Mucosa of descending colon (tissue), 3 donors: ENCODE results near the gene FAM131A. TPM values are rescaled to one million over a fixed set of nuclear protein-coding genes. Genes with fewer than 3 reads are reported as not detected.

Source experiments
- ATAC-seq: fragments of 200-7000 bp; cut with Tn5 transposase; one replicate; pipeline ENCODE4 v1.9.1; 2020; ENCODE audit warnings: mild to moderate bottlenecking, moderate library complexity
- DNase-seq, 3 donors: peaks; one replicate each; pipeline ENCODE4 v3.0.0-alpha.2; 2020
- H3K36me3 ChIP-seq: fragments of 200-600 bp; one replicate; pipeline ENCODE4 v1.8.0; 2021; ENCODE audit warnings: low read depth, mild to moderate bottlenecking
- H3K4me1 ChIP-seq: fragments of 200-600 bp; one replicate; pipeline ENCODE4 v1.8.0; 2021; ENCODE audit warnings: low read depth, mild to moderate bottlenecking
- H3K4me3 ChIP-seq: fragments of 200-600 bp; one replicate; pipeline ENCODE4 v1.8.0; 2021; ENCODE audit warnings: mild to moderate bottlenecking
- H3K9me3 ChIP-seq: fragments of 200-600 bp; one replicate; pipeline ENCODE4 v1.8.0; 2021; ENCODE audit warnings: mild to moderate bottlenecking
- intact Hi-C, 2 donors: fragments of 100-400 bp; cut with DNase I in 1 of 2; cut with micrococcal nuclease in 1 of 2; formaldehyde crosslinking; loops; one replicate each; pipeline versions ENCODE4 v1.11.0 to v1.11.1; 2022; cut with DNase I, micrococcal nuclease
- total RNA-seq, 3 donors: library from RNA; stranded (reverse); fragmentation: NEBNext Ultra II Directional in 2 of 3; extraction: Animal tissue kit (Norgen Biotek cat#: 25700) in 2 of 3; gene quantifications; one replicate each; pipeline versions ENCODE4 v1.2.1 to v1.2.4, GENCODE V29; 2021 to 2023
- TF ChIP-seq, protein P1 (sequence below): fragments of 200-600 bp; IDR thresholded peaks from one replicate; pipeline ENCODE4 v1.8.0; 2022; ENCODE audit warnings: antibody characterized with exemption, mild to moderate bottlenecking
- donor health status: DM: no; HTN: no; CAD: no; lungs with moderate emphysema.
- donor health status: DM: no; HTN: no; CAD: no.
- donor health status: DM: no; HTN: yes; CAD: no.

Gene FAM131A
- total RNA-seq, 3 donors from 2014 or later, result 14.1 to 29.8 (median 16.4) TPM

DNA sequence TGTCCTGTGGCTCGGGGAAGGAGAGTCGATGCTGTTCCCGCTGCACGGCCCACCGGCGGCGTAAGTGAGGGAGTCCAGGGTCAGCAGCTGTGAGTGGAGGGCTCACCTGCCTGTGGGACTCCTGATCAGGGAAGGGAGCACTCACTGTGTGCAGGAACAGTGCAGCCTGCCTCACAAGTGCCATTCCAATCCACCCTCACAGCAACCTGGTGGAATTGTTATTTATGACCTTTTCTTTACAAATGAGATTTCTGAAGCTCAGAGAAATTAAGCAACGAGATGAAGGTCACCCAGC is 51.5 kb downstream of the FAM131A start:
- Histone ChIP-seq H3K4me3 (no peak overlapping the region), H3K9me3 (no peaks in the 10 kb centered on the region), H3K36me3 (no peaks in the 10 kb centered on the region), H3K4me1 (no peaks in the 10 kb centered on the region)
- intact Hi-C loops, result no loop called here
- DNase-seq (no peak), ATAC-seq (no peak)
- TF ChIP-seq, protein P1, sequence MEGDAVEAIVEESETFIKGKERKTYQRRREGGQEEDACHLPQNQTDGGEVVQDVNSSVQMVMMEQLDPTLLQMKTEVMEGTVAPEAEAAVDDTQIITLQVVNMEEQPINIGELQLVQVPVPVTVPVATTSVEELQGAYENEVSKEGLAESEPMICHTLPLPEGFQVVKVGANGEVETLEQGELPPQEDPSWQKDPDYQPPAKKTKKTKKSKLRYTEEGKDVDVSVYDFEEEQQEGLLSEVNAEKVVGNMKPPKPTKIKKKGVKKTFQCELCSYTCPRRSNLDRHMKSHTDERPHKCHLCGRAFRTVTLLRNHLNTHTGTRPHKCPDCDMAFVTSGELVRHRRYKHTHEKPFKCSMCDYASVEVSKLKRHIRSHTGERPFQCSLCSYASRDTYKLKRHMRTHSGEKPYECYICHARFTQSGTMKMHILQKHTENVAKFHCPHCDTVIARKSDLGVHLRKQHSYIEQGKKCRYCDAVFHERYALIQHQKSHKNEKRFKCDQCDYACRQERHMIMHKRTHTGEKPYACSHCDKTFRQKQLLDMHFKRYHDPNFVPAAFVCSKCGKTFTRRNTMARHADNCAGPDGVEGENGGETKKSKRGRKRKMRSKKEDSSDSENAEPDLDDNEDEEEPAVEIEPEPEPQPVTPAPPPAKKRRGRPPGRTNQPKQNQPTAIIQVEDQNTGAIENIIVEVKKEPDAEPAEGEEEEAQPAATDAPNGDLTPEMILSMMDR, result no peak

DNA sequence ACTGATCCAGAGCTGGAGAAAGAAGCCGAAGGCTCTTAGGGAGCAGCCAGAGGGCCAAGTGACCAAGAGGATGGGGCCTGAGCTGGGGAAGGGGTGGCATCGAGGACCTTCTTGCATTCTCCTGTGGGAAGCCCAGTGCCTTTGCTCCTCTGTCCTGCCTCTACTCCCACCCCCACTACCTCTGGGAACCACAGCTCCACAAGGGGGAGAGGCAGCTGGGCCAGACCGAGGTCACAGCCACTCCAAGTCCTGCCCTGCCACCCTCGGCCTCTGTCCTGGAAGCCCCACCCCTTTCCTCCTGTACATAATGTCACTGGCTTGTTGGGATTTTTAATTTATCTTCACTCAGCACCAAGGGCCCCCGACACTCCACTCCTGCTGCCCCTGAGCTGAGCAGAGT is 52.0 kb downstream of the FAM131A start:
- H3K4me3 ChIP-seq, result no peak overlapping the region
- H3K4me1 ChIP-seq, result no peaks in the 10 kb centered on the region
- H3K36me3 ChIP-seq, result no peaks in the 10 kb centered on the region
- ATAC-seq, result no peak
- TF ChIP-seq, protein P1, result no peak
- DNase-seq, result no peak
- H3K9me3 ChIP-seq, result no peaks in the 10 kb centered on the region
- intact Hi-C loops, result no loop called here

- H3K4me1 ChIP-seq, result no peaks in the 10 kb centered on the region
- TF ChIP-seq, protein P1, result no peak
- no peak overlapping the region for H3K4me3 ChIP-seq
- intact Hi-C loops, result no loop called here
- no peak for ATAC-seq
- H3K9me3 ChIP-seq, result no peaks in the 10 kb centered on the region
- DNase-seq, result no peak
- H3K36me3 ChIP-seq, result no peaks in the 10 kb centered on the region
Measured at GRCh38 chr3:184389935-184390528, 52.6 kb downstream of the FAM131A start.

GRCh38 chr3:184391266-184391665 is 53.9 kb downstream of the FAM131A start:
- no peak for DNase-seq
- intact Hi-C loops, result no loop called here

DNA sequence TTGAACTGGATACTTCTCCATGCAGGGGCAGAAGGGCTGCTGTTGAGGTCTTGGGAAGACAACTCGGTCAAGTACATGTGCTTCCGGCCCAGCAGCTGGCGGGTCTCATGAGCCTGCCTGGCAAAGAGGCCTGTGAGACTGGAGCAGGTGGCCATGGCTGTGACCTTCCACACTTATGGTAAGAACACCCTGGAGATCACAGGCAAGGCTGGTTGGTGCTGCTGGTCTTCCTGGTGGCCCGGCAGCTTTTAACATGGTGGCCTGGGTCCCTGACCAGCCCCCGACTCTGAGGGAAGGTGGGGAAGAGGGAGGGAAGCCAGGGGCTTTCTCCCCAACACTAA is 57.9 kb downstream of the FAM131A start:
- DNase-seq (peak in 1 of 3 donors; percentile 29), ATAC-seq (no peak)
- H3K36me3 ChIP-seq, result no peaks in the 10 kb centered on the region
- H3K4me3 ChIP-seq, result no peak overlapping the region
- H3K9me3 ChIP-seq, result no peaks in the 10 kb centered on the region
- H3K4me1 ChIP-seq, result no peaks in the 10 kb centered on the region
- intact Hi-C loops, result no loop called here
- TF ChIP-seq, protein P1, result no peak

More at GRCh38 chr3:184391266-184391665, 53.9 kb downstream of the FAM131A start:
- TF ChIP-seq, protein P1, result no peak
- no peak for ATAC-seq
- Histone ChIP-seq H3K4me1 (no peaks in the 10 kb centered on the region), H3K9me3 (no peaks in the 10 kb centered on the region), H3K36me3 (no peaks in the 10 kb centered on the region), H3K4me3 (no peak overlapping the region)

Other genes with a start within 250 kb of the FAM131A start
- under 1 TPM; 0.16 to 0.70 (median 0.35) TPM for gene HTR3E, start 240.5 kb upstream of the FAM131A start, total RNA-seq
- gene EIF2B5, start 202.2 kb upstream of the FAM131A start, total RNA-seq, result 10 to 100 TPM; 41.4 to 48.6 (median 47.0) TPM
- 100 to 1,000 TPM in 1 of 3 donors, 10 to 100 TPM in 2; 63.3 to 104 (median 69.1) TPM for gene DVL3, start 182.2 kb upstream of the FAM131A start, total RNA-seq
- gene AP2M1, start 162.7 kb upstream of the FAM131A start, total RNA-seq, result 100 to 1,000 TPM; 215 to 297 (median 227) TPM
- 10 to 100 TPM; 60.7 to 79.7 (median 72.3) TPM for gene ABCF3, start 151.4 kb upstream of the FAM131A start, total RNA-seq
- 1 to 10 TPM in 2 of 3 donors, under 1 TPM in 1; 0.60 to 2.9 (median 2.6) TPM for gene VWA5B2, start 108.0 kb upstream of the FAM131A start, total RNA-seq
- 10 to 100 TPM; 30.8 to 39.9 (median 34.5) TPM for gene ALG3, start 88.6 kb upstream of the FAM131A start, total RNA-seq
- gene EEF1AKMT4, start 87.9 kb upstream of the FAM131A start, total RNA-seq, result 1 to 10 TPM; 2.8 to 5.0 (median 3.2) TPM
- under 1 TPM in 1 of 3 donors, not detected in 2; 0.95 TPM for gene CAMK2N2, start 76.0 kb upstream of the FAM131A start, total RNA-seq
- gene ECE2, start 61.6 kb upstream of the FAM131A start, total RNA-seq, result 1 to 10 TPM in 1 of 3 donors, under 1 TPM in 1, not detected in 1; 0.19 to 2.2 TPM
- gene PSMD2, start 38.4 kb upstream of the FAM131A start, total RNA-seq, result 100 to 1,000 TPM; 160 to 223 (median 176) TPM
- 100 to 1,000 TPM; 256 to 305 (median 267) TPM for gene EIF4G1, start 23.0 kb upstream of the FAM131A start, total RNA-seq
- gene CLCN2, start 24.0 kb downstream of the FAM131A start, total RNA-seq, result 100 to 1,000 TPM in 1 of 3 donors, 10 to 100 TPM in 2; 31.1 to 105 (median 72.0) TPM
- 100 to 1,000 TPM in 1 of 3 donors, 10 to 100 TPM in 2; 87.8 to 126 (median 90.1) TPM for gene POLR2H, start 24.1 kb downstream of the FAM131A start, total RNA-seq
- under 1 TPM in 2 of 3 donors, not detected in 1; 0.14 to 0.63 TPM for gene THPO, start 40.6 kb downstream of the FAM131A start, total RNA-seq
- 1 to 10 TPM; 1.1 to 8.7 (median 2.8) TPM for gene CHRD, start 42.5 kb downstream of the FAM131A start, total RNA-seq
- 10 to 100 TPM; 14.1 to 57.2 (median 33.6) TPM for gene EPHB3, start 224.2 kb downstream of the FAM131A start, total RNA-seq